Measurements from ENCODE around the gene PALLD. TPM values are rescaled to one million over a fixed set of nuclear protein-coding genes. Genes with fewer than 3 reads are reported as not detected.

Gene PALLD
- total RNA-seq, 1 experiment from 2014 or later = 47.8 TPM

- DNase-seq (ENCODE audit: low read depth) = no peak
Measured at GRCh38 chr4:168642591-168642990, 145.7 kb downstream of the PALLD start.

- no peak for DNase-seq (ENCODE audit: low read depth)
Measured at GRCh38 chr4:168643111-168643795, 146.4 kb downstream of the PALLD start.

GRCh38 chr4:168643796-168644159 lies 146.9 kb downstream of the PALLD start:
- no peak for DNase-seq (ENCODE audit: low read depth)

- peak; percentile 18 for DNase-seq (ENCODE audit: low read depth)
Measured at GRCh38 chr4:168646001-168646768, 149.3 kb downstream of the PALLD start.

- DNase-seq (ENCODE audit: low read depth) = no peak
Measured at GRCh38 chr4:168647646-168648375, 151.0 kb downstream of the PALLD start.

- DNase-seq (ENCODE audit: low read depth) = no peak
Measured at GRCh38 chr4:168648494-168648893, 151.6 kb downstream of the PALLD start.

- peak; percentile 80 for DNase-seq (ENCODE audit: low read depth)
Measured at GRCh38 chr4:168648929-168649328, 152.1 kb downstream of the PALLD start.

GRCh38 chr4:168651374-168651773 lies 154.5 kb downstream of the PALLD start:
- DNase-seq (ENCODE audit: low read depth) = no peak

GRCh38 chr4:168651864-168652263 lies 155.0 kb downstream of the PALLD start:
- DNase-seq (ENCODE audit: low read depth) = no peak

GRCh38 chr4:168652755-168653154 lies 155.9 kb downstream of the PALLD start:
- no peak for DNase-seq (ENCODE audit: low read depth)

- no peak for DNase-seq (ENCODE audit: low read depth)
Measured at GRCh38 chr4:168654104-168654847, 157.4 kb downstream of the PALLD start.

GRCh38 chr4:168654848-168655174 lies 158.0 kb downstream of the PALLD start:
- DNase-seq (ENCODE audit: low read depth) = no peak

GRCh38 chr4:168655182-168655581 lies 158.3 kb downstream of the PALLD start:
- no peak for DNase-seq (ENCODE audit: low read depth)

GRCh38 chr4:168656055-168656660 lies 159.3 kb downstream of the PALLD start:
- peak; percentile 86 for DNase-seq (ENCODE audit: low read depth)

GRCh38 chr4:168656946-168657473 lies 160.2 kb downstream of the PALLD start:
- no peak for DNase-seq (ENCODE audit: low read depth)

GRCh38 chr4:168658751-168659150 lies 161.9 kb downstream of the PALLD start:
- no peak for DNase-seq (ENCODE audit: low read depth)

GRCh38 chr4:168659741-168660465 lies 163.1 kb downstream of the PALLD start:
- DNase-seq (ENCODE audit: low read depth) = no peak

GRCh38 chr4:168662297-168662984 lies 165.6 kb downstream of the PALLD start:
- DNase-seq (ENCODE audit: low read depth) = no peak

GRCh38 chr4:168664242-168664891 lies 167.5 kb downstream of the PALLD start:
- DNase-seq (ENCODE audit: low read depth) = peak; percentile 22
